ENCODE measurements around the gene MGAT3.
A peak's percentile ranks its signal among the peaks of the same experiment; 100 is the strongest.
"Not testable (repeated sequence)": the region's sequence is repeated elsewhere in the genome, so short reads cannot be mapped to it uniquely, and the experiment has no call there.

MGAT3 gene

DNA sequence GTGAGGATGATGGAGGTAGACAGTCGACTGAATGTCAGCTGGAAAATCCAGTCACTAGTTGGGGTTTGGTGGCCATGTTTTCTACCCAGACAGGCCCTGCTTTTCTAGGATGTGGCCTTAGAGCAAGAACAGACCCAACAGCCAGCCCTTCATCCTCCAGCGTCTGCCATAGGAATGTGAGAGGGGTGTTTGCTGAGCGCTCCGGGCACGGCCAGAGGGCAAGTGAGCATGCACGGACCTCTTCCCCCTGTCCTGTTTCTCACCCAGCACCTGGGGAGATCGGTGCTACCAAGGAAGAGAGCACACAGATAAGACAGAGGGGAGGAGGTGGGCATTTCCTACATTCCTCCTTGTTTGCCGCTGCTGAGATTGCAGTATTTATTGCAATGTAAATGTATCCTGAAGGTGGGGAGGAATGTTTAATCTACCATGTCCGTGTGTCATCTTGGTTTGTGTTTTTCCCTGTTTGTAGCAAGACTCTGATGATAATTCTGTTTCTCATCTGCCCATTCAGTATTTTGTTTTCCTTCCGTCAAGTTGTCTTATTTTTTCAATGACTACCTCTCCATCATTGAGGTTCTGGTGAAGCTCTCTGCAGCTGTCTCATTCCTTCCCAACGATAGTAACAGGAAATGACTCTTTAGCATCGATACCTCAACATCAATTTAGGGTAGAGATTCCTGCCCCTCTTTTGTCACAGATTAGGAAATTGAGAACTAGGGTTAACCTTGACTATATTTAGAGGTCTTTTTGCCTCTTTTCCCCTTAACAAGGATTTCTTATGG lies 58.6 kb downstream of the MGAT3 start:
- no peak overlapping the region for H3K4me3 ChIP-seq (replicated peaks; ENCODE audit: low read depth, low read length)
- DNase-seq (ENCODE audit: extremely low read depth, low read depth) = no peak

GRCh38 chr22:39517470-39517869 lies 60.7 kb downstream of the MGAT3 start:
- no peak for DNase-seq (ENCODE audit: extremely low read depth, low read depth)
- TF ChIP-seq CTCF (IDR thresholded peaks at IDR 0.05; ENCODE audit: low read depth, low read length, missing control alignments) = no peak
- H3K4me3 ChIP-seq (replicated peaks; ENCODE audit: low read depth, low read length) = no peak overlapping the region

More for the DNA sequence above, 58.6 kb downstream of the MGAT3 start:
- no peak for TF ChIP-seq CTCF (IDR thresholded peaks at IDR 0.05; ENCODE audit: low read depth, low read length, missing control alignments)

DNA sequence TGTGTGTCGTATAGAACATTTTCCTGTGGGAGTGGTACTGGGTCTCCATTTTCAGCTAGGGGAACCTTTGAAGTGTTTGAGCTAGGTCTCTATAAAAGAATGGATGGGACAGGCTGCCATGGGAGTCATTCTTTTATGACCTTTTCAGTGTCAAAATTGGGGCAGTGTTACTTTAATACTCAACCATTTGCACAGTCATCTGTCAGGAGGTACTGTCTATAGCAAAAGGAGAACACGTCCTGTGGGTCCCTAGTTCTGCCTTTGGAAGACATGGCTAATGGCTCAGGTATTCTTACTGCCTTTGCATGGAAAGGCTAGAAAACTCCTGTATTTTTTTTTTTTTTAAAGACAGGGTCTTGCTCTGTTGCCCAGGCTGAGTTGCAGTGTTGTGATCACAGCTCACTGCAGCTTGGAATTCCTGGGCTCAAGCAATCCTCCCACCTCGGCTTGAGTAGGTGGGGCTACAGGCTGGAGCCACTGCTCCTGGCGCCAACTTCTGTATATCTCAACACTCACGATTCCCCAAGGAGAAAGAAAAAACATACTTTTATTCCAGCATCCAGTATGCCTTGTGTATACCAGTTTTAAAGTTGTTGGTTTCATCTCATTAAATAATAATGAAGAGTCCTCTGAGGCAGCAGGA lies 61.5 kb downstream of the MGAT3 start:
- no peak for TF ChIP-seq CTCF (IDR thresholded peaks at IDR 0.05; ENCODE audit: low read depth, low read length, missing control alignments)
- no peak for DNase-seq (ENCODE audit: extremely low read depth, low read depth)
- H3K4me3 ChIP-seq (replicated peaks; ENCODE audit: low read depth, low read length) = peak overlapping the region; percentile 88

GRCh38 chr22:39518996-39519680 lies 62.3 kb downstream of the MGAT3 start:
- no peak for DNase-seq (ENCODE audit: extremely low read depth, low read depth)
- peak overlapping the region; percentile 88 for H3K4me3 ChIP-seq (replicated peaks; ENCODE audit: low read depth, low read length)
- TF ChIP-seq CTCF (IDR thresholded peaks at IDR 0.05; ENCODE audit: low read depth, low read length, missing control alignments) = no peak

DNA sequence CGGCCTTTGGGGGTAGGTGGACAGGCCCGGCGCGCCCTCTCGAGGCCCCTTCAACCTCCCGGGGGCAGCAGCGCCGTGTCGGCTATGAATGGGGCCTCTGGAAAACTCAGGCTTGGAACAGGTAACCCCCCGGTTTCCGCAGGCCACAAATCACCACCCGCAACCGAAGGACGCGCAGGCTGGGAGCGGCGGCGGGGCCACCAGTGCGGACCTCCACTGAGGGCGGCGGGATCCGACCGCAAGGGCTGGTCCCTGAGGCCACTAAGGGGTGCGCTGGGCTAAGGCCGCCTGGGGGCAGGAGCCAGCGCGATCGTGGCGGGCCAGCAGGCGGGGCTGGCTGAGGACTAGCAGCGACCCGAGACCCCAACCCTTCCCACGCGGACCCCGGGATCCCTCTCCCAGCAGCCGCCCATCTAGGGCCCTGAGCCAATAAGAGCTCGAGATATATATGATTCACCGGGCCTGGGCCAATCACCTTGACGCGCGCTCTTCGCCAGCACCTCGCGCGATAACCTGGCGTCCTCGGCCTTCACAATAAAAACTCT lies 62.9 kb downstream of the MGAT3 start:
- TF ChIP-seq CTCF (IDR thresholded peaks at IDR 0.05; ENCODE audit: low read depth, low read length, missing control alignments) = no peak
- peak; percentile 97 for DNase-seq (ENCODE audit: extremely low read depth, low read depth)
- peak overlapping the region; percentile 88 for H3K4me3 ChIP-seq (replicated peaks; ENCODE audit: low read depth, low read length)

- no peak for TF ChIP-seq CTCF (IDR thresholded peaks at IDR 0.05; ENCODE audit: low read depth, low read length, missing control alignments)
- H3K4me3 ChIP-seq (replicated peaks; ENCODE audit: low read depth, low read length) = peak within 1 kb of the TSS; percentile 88
- no peak for DNase-seq (ENCODE audit: extremely low read depth, low read depth)
These were observed 63.7 kb downstream of the MGAT3 start, which contains the start of gene ATF4 for GRCh38 chr22:39520226-39521105. ATF4 (plus strand) TSS chr22:39520562; CDS start chr22:39521446, 884 bp downstream.

DNA sequence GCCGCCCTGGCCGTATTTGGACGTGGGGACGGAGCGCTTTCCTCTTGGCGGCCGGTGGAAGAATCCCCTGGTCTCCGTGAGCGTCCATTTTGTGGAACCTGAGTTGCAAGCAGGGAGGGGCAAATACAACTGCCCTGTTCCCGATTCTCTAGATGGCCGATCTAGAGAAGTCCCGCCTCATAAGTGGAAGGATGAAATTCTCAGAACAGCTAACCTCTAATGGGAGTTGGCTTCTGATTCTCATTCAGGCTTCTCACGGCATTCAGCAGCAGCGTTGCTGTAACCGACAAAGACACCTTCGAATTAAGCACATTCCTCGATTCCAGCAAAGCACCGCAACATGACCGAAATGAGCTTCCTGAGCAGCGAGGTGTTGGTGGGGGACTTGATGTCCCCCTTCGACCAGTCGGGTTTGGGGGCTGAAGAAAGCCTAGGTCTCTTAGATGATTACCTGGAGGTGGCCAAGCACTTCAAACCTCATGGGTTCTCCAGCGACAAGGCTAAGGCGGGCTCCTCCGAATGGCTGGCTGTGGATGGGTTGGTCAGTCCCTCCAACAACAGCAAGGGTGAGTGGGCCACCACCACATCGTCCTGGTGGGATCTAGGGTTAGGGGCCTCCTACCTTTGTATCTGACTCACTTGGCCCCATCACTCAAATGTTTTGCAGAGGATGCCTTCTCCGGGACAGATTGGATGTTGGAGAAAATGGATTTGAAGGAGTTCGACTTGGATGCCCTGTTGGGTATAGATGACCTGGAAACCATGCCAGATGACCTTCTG lies 64.5 kb downstream of the MGAT3 start:
- peak overlapping the region; percentile 88 for H3K4me3 ChIP-seq (replicated peaks; ENCODE audit: low read depth, low read length)
- DNase-seq (ENCODE audit: extremely low read depth, low read depth) = not testable (repeated sequence)

- peak overlapping the region; percentile 88 for H3K4me3 ChIP-seq (replicated peaks; ENCODE audit: low read depth, low read length)
- not testable (repeated sequence) for DNase-seq (ENCODE audit: extremely low read depth, low read depth)
These were observed 65.3 kb downstream of the MGAT3 start for GRCh38 chr22:39522091-39522490.

Measured in HFF-Myc (cell line).